HL-60 (cell line): ENCODE results near the gene MYOF.

Experiments
- GABPA ChIP-seq: IDR thresholded peaks from 2 replicates; pipeline ENCODE4 v1.6.1; 2012; ENCODE audit warnings: low read depth
- SPI1 ChIP-seq: IDR thresholded peaks from 2 replicates; pipeline ENCODE4 v1.6.1; 2012; ENCODE audit warnings: low read depth, mild to moderate bottlenecking, borderline replicate concordance
- TF ChIP-seq, protein P1 (sequence below): IDR thresholded peaks from one replicate; pipeline ENCODE4 v1.5.1; 2011; ENCODE audit warnings: low read length, control low read depth, inconsistent platforms; ENCODE audit not compliant: insufficient read depth
- TF ChIP-seq, protein P2 (sequence below): IDR thresholded peaks from 2 replicates; pipeline ENCODE4 v1.6.1; 2012; ENCODE audit warnings: low read depth; ENCODE audit not compliant: insufficient replicate concordance

DNA sequence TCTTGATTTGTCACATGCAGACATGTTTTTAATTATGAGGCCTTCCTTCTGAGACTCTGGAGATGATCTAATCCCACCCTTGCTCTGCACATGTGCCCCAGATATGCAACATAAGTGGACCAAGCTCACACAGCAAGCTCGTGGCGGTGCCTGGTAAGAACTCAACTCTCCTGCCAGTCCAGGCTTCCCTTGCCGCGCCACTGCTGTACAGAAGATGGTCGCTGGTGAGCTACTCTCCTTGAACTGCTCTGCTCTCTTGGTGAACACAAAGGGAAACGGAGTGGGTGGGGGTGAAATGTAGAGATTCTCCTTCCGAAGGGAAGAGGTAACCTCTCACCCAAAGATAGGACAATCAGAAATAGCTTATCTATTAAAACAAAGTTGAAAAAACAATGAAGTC lies 25.7 kb downstream of the MYOF start:
- TF ChIP-seq, protein P1, sequence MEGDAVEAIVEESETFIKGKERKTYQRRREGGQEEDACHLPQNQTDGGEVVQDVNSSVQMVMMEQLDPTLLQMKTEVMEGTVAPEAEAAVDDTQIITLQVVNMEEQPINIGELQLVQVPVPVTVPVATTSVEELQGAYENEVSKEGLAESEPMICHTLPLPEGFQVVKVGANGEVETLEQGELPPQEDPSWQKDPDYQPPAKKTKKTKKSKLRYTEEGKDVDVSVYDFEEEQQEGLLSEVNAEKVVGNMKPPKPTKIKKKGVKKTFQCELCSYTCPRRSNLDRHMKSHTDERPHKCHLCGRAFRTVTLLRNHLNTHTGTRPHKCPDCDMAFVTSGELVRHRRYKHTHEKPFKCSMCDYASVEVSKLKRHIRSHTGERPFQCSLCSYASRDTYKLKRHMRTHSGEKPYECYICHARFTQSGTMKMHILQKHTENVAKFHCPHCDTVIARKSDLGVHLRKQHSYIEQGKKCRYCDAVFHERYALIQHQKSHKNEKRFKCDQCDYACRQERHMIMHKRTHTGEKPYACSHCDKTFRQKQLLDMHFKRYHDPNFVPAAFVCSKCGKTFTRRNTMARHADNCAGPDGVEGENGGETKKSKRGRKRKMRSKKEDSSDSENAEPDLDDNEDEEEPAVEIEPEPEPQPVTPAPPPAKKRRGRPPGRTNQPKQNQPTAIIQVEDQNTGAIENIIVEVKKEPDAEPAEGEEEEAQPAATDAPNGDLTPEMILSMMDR = no peak
- TF ChIP-seq, protein P2, sequence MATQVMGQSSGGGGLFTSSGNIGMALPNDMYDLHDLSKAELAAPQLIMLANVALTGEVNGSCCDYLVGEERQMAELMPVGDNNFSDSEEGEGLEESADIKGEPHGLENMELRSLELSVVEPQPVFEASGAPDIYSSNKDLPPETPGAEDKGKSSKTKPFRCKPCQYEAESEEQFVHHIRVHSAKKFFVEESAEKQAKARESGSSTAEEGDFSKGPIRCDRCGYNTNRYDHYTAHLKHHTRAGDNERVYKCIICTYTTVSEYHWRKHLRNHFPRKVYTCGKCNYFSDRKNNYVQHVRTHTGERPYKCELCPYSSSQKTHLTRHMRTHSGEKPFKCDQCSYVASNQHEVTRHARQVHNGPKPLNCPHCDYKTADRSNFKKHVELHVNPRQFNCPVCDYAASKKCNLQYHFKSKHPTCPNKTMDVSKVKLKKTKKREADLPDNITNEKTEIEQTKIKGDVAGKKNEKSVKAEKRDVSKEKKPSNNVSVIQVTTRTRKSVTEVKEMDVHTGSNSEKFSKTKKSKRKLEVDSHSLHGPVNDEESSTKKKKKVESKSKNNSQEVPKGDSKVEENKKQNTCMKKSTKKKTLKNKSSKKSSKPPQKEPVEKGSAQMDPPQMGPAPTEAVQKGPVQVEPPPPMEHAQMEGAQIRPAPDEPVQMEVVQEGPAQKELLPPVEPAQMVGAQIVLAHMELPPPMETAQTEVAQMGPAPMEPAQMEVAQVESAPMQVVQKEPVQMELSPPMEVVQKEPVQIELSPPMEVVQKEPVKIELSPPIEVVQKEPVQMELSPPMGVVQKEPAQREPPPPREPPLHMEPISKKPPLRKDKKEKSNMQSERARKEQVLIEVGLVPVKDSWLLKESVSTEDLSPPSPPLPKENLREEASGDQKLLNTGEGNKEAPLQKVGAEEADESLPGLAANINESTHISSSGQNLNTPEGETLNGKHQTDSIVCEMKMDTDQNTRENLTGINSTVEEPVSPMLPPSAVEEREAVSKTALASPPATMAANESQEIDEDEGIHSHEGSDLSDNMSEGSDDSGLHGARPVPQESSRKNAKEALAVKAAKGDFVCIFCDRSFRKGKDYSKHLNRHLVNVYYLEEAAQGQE = no peak
- TF ChIP-seq GABPA = no peak
- no peak for TF ChIP-seq SPI1
